Fibroblast of skin of left quadriceps (primary cell): Measurements from ENCODE around the gene ACO2.
"Not testable (repeated sequence)": the region's sequence is repeated elsewhere in the genome, so short reads cannot be mapped to it uniquely, and the experiment has no call there.

Experiments used
- DNase-seq, 2 experiments: peaks; one replicate each; pipeline ENCODE4 v3.0.0-alpha.2; 2013; ENCODE audit warnings: low read depth in 2 of 2

Gene ACO2

GRCh38 chr22:41448189-41448808 lies 20.6 kb upstream of the ACO2 start:
- DNase-seq = peak; percentile 99

- no peak for DNase-seq
Measured at GRCh38 chr22:41458161-41458728, 10.7 kb upstream of the ACO2 start.

GRCh38 chr22:41459431-41459830 lies 9.5 kb upstream of the ACO2 start:
- no peak for DNase-seq

DNA sequence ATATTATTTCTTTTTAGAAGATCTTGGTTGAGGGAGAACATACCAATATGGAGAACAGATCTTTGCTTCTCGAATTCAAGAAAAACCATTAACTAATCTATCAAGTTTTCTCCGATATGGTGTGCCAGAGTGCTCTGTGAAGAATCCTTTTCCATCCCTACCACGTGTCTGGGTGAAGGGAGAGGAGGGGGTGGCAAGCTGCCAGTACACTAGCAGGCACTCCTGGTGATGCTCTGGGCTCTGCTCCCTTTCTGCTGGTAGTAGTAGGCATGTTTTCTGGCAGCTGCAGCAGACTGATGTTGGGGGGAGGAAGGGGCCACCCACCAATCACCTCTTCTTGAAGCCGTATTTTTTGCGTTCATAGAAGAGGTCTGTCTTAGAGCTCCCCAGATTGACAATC lies 8.8 kb upstream of the ACO2 start:
- DNase-seq = not testable (repeated sequence)

DNA sequence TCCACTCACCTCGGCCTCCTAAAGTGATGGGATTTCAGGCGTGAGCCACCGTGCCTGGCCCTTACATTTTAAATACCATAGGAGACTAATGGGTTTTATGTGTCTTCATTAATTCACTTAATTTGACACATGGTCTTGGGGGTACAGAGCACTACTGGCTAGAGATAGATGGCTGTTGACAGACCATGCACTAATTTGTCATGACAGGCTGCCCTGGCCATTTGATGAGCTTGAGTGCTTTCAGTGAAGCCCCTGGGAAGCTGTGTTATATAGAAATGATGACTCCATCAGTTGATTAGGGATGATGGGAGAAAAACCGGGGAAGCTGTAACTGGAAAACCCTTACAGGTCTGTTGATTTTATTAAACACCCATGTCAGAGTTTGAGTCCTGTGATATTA lies 7.0 kb upstream of the ACO2 start:
- no peak for DNase-seq

DNA sequence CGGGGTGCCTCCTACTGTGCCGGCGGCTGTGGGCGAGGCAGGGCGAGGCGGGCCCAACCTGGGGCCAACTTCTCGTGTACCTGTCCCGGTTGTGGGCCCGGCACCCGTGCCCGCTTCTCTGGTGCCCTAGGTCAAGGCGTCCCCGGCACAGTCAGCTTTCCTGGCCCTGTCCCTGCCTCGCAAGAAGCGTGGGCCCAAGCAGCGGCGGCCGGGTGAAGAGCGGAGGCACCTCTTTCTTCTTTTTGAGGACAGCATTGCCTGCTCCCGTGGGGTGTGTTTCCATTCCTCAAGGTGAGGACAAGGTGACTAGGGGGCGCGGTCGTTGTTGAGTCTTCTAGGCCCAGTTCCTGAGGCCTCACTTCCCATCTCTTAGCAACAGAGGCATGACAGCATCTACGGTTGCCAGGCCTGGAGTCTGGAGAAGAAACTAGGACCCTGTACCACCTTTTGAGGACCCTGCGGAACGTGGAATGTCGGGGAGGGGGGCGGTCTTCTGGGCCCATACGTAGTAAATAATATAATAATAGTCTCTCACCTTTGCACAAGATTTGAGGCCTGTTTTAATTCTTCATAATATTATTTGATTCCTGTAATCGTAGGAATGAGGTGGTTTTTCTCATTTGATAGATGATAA lies 418 bp downstream of the ACO2 start:
- no peak for DNase-seq

DNA sequence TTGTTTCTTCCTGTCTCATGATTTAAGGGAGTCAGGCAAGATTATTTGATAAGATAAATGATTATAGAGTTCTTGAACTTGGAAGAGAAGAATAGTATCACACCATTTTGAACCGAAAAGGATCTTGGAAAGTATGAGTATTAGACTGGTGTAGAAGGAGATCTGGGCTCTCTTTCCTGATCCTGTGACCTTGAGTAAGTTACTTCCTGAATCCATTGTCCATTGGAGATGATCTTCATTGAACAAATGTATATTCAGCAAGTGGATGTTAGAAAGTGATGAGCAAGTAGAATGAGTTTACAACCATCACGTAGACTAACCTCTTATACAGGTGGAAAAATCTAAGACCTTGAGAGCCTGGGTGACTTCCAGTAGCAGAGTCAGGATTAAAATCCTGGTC lies 2.0 kb downstream of the ACO2 start:
- no peak for DNase-seq

DNA sequence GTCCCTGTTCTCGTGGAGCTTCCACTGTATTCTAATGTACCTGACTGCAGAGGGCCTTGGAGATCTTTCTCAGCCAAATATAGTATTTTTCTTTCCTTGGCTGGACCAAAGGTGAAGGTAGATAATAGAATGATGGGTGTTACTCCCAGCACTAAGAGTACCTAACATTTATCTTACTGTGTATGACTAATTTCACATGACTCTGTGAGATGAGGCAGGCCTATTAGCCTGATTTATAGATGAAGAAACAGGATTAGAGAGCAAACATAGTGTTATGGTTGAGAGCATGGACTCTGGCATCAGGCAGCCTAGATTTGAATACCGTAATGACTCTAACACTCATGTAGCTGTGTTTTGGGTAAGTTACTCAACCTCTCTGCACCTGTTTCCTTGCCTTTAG lies 2.7 kb downstream of the ACO2 start:
- DNase-seq = no peak

DNA sequence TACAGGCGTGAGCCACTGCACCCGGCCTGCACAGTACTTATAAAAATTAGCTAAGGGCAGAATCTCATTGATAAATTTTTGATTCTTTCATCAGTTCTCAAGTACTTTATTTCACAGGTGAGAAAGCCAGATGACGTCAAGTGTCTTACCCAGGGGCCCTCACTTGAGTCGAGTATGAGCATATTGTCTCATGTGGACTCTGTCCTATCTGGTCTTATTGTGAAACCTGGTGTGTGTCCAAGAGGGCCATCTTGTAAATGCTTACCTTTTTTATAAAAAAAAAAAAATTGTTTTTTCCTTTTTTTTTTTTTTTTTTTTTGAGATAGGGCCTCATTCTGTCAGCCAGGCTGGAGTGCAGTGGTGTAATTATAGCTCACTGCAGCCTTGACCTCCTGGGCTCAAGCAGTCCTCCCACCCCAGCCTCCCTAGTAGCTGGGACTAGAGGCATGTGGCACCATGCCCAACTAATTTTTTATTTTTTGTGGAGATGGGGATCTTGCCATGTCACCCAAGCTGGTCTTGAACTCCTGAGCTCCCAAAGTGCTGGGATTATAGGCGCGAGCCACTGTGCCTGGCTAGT lies 6.0 kb downstream of the ACO2 start:
- no peak for DNase-seq

DNA sequence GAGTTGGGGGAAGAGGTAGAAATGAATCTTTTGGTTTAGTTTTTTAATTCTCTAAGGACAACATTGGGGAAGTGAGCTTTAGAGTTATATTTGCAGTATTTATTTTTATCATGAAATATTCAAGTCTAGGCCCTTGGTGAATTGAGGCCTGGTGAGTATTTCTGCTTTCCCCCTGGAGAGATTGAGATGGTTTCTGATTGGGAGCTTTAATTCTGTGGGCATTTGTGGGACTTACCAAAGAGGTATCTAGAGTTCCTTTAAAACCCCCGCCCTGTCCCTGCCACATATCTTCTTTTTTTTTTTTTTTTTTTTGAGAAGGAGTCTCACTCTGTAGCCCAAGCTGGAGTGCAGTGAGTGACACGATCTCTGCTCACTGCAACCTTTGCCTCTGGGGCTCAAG lies 9.6 kb downstream of the ACO2 start:
- no peak for DNase-seq

DNA sequence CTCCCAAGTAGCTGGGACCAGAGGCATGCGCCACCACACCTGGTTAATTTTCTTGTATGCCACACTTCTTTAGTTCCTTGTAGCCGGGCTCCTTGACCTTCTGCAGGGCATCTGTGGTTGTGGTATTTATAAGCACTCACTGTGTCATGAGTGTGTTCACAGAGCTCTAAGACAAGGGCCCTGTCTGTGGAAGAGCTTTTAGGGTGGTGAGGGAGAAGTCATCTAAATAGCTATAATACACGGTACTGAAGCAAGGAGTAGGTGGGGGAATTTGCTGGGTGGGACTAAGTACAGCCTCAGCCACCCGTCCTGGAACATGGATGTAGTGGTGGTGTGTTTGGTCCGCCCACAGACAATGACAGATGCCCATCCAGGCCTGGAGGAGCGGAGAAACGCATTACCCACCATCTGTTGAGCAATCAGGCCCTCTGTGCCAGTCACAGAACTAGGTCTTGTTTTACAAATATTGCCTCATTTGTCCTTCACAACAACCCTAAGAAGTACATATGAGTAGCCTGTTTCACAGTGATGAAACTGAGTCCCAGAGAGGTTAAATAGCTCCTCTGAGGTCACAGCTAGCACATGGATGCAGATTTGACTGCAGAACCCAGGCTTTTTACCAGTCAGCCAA lies 10.1 kb downstream of the ACO2 start:
- DNase-seq = no peak

- peak in 1 of 2 experiments; percentile 26 for DNase-seq
Measured at GRCh38 chr22:41479671-41480396, 10.9 kb downstream of the ACO2 start.

- peak; percentile 44 to 53 for DNase-seq
Measured at GRCh38 chr22:41480397-41480735, 11.4 kb downstream of the ACO2 start.

DNA sequence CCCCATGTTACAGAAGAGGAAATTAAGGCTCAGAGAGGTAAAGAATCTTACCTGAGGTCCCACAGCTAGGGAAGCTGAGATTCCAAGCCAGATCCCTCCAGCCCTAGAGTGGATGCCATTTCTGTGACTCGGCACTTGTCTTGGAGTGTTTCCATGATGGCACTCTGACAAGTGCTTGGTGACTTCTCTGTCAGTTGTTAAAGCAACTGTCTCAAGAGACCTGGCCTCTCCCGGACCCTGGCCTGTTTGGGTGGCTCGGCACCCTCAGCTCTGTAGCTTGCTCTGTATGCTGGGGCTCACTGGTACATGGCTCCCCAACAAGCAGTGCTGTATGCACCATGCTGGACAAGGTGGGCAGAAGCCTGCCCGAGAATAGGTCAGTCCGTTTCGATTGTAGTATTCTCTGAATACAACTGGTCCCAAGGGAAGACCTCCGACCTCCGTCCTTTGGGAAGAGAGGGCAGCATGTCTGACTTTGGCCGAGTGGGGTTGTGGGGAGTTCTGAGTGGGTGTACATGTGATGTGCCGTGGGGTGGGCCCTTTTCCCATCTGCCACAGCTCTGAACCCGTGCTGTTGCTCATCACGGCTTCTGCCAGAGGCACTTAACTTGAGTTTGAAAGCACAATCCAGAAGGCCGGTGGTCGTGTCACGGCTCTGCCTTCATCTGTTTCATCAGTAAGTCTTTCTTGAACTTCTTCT lies 12.4 kb downstream of the ACO2 start:
- no peak for DNase-seq

- DNase-seq = no peak
Measured at GRCh38 chr22:41481925-41482318, 13.0 kb downstream of the ACO2 start.

GRCh38 chr22:41482319-41482935 lies 13.5 kb downstream of the ACO2 start:
- DNase-seq = no peak

- no peak for DNase-seq
Measured at GRCh38 chr22:41485033-41485432, 16.1 kb downstream of the ACO2 start.

GRCh38 chr22:41487037-41487935 lies 18.4 kb downstream of the ACO2 start:
- no peak for DNase-seq

DNA sequence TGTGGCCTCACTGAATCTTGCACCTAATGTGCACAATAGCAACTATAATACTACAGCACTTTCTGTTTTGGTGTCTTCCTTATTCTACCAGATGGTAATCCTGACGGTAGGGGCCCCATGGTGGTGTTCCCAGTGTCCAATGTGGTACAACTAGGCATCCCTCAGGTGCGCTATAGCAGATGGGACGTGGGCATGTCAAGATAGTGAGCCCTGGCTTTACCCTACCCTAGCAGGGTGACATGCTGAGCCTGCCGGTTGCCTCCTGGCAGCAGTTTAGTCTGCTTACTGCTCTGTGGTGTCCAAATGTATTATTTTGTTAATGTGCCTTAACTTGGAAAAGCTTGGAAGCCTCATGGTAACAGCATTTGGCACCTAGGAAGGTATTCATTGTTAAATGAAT lies 19.2 kb downstream of the ACO2 start:
- DNase-seq = no peak
